ENCODE results near the gene SOAT1.
"Not testable (repeated sequence)": the region's sequence is repeated elsewhere in the genome, so short reads cannot be mapped to it uniquely, and the experiment has no call there.

The SOAT1 gene

DNA sequence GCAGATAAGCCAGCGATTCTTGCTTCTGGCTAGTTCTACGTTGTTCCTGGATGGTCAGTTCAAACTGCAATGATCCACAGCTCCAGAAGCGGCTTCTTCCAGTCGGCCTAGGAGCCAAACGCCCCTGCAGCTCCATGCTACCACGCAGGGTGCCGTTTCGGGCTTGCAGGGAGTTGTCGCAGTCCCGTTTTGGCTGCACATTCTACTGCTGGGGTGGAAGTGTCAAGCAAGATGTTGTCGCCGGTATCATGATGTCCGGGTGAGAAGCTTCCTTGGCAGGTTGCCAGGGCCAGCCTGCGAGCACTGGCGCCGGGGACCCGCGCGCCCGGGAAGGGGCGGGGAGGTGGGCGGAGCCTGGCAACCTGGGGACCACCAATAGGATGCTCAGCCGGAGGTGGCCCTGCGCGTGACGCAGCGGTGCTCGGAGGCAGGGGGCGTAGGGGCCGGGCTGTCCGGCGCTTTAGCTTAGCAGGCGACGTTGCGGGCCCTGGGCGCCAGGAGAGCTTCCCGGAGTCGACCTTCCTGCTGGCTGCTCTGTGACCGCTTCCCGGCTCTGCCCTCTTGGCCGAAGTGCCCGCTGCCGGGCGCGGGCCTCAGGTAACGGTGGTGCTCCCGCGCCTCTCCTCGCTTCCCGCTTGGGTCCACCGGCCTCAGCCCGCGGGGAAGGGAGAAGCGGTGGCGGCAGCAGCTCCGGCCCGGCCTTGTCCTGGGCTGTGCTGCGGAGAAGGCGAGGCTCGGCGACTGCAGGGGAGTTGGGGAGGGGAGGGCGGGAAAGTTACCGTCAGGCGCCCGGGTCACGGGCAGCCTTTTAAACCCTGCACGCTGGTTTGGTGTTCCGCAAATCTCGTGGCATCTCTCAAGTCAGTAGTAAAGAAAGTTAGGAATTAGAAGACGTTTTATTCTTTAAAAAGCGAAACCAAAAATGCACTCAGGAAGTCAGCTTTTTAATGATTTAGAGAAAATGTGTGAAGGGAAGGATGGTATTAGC, at the start of gene SOAT1:
Gene SOAT1, plus strand, starts transcription at position 458 of the 988 bp plus-strand sequence. CDS start 8,888 bp downstream, outside the sequence.
- peak; percentile 88 for DNase-seq

DNA sequence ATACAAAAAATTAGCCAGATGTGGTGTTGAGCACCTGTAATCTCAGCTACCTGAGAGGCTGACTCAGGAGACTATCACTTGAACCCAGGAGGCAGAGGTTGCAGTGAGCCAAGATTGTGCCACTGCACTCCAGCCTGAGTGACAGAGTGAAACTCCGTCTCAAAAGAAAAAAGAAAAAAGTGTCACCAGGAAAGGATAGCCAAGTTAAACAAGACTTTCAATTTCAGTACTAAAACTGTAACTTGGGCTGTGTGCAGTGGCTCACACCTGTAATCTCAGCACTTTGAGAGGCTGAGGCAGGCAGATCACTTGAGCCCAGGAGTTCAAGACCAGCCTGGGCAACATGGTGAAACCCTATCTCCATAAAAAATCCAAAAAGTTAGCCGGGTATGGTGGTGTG, 48.2 kb upstream of the SOAT1 start:
- not testable (repeated sequence) for DNase-seq

GRCh38 chr1:179247923-179248322, 45.7 kb upstream of the SOAT1 start:
- no peak for DNase-seq

DNA sequence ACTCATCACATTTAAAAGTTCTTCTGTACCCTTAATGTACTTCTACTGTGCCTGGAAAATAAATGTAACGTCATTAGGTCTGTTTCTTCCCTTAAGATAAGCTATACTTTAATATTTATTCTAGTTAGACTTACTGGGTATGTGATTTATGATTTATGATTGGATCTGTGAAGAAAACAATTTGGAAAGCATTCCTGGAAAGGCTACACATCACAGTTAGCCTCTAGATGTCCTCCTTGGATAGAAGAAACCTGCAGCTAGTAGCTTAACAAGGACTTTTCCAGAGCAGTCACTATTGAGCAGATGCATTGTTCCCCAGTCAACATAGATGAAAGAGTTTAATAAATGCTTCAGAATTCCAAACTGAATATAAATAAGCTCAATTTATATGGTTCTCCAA, 41.9 kb upstream of the SOAT1 start:
- DNase-seq, result no peak

DNA sequence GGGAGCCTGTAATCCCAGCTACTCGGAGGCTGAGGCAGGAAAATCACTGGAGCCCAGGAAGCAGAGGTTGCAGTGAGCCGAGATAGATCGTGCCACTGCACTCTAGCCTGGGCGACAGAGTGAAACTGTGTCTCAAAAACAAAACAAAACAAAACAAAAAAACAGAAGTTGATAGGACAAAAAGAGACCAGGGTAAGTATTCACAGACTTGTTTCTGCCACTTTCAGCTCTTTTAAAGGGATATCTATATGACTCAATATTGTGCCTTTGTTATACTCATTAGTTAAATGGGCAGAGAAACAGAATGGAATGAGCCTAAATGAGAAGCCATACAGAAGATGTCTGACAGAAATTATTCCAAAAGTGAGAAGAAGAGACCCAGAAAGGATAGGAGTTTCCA, 41.0 kb upstream of the SOAT1 start:
- no peak for DNase-seq

DNA sequence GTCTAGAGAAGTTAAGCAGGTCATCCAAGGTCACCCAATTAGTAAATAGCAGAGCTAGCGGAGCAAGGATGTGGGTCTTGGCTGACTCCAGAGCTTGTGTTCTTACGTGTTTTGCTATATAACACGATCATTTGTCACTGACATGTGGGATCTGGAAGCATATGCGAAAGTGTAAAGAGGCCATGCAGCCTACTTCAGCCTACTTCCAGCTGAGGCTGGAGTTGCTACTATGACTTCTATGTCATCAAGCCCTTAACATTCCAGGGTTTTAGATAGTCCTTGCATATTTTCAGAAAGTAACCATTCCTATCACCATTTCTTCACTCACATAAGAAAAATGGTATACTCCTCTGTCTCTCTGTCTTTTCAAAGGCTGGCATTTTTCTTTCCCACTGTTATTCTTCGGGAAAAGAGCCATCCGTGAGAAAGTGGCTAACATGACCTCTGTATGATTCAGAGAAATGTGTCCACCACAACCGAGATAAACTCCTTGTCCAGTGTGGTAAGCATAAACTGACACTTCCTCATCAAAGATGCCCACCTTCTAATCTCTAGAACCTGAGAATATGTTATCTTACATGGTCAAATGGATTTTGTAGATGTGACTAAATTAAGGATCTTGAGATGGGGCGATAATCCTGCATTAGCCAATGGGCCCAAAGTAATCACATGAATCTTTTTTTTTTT, 40.2 kb upstream of the SOAT1 start:
- no peak for DNase-seq

GRCh38 chr1:179262183-179262582, 31.4 kb upstream of the SOAT1 start:
- no peak for DNase-seq

- DNase-seq, result no peak
Measured at GRCh38 chr1:179263121-179263520, 30.5 kb upstream of the SOAT1 start.

GRCh38 chr1:179264507-179264906, 29.1 kb upstream of the SOAT1 start:
- DNase-seq, result no peak

GRCh38 chr1:179269071-179269470, 24.5 kb upstream of the SOAT1 start:
- DNase-seq, result no peak

DNA sequence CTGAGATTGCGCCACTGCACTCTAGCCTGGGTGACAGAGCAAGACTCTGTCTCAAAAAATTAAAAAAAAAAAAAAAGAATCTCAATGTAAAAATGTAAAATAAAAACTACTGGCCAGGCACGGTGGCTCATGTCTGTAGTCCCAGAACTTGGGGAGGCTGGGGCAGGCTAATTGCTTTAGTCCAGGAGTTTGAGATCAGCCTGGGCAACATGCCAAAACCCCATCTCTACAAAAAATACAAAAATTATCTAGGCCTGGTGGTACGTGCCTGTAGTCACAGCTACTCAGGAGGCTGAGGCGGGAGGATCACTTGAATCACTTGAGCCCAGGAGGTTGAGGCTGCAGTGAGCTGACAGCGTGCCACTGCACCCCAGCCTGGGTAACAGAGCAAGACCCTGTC, 19.2 kb upstream of the SOAT1 start:
- DNase-seq, result not testable (repeated sequence)

DNA sequence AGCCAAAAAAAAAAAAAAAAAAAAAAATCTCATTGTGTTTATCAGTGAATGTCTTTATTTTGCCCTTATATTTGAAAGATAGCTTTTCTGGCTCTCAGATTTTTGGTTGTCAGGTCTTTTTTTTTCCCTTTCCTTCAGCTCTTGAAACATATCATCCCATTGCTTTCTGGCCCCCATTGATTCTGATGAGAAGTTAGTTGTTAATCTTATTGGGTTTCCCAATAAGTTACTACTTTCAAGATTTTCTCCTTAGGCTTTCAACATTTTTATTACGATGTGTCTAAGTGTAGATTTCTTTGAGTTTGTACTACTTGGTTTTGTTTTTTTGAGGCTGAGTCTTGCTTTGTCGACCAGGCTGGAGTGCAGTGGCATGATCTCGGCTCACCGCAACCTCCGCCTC, 14.7 kb upstream of the SOAT1 start:
- no peak for DNase-seq

- DNase-seq, result no peak
Measured at GRCh38 chr1:179283992-179284391, 9.6 kb upstream of the SOAT1 start.

GRCh38 chr1:179287946-179288345, 5.7 kb upstream of the SOAT1 start:
- no peak for DNase-seq

- no peak for DNase-seq
Measured at GRCh38 chr1:179288977-179289376, 4.6 kb upstream of the SOAT1 start.

GRCh38 chr1:179295164-179295755, 1.7 kb downstream of the SOAT1 start:
- DNase-seq, result no peak

DNA sequence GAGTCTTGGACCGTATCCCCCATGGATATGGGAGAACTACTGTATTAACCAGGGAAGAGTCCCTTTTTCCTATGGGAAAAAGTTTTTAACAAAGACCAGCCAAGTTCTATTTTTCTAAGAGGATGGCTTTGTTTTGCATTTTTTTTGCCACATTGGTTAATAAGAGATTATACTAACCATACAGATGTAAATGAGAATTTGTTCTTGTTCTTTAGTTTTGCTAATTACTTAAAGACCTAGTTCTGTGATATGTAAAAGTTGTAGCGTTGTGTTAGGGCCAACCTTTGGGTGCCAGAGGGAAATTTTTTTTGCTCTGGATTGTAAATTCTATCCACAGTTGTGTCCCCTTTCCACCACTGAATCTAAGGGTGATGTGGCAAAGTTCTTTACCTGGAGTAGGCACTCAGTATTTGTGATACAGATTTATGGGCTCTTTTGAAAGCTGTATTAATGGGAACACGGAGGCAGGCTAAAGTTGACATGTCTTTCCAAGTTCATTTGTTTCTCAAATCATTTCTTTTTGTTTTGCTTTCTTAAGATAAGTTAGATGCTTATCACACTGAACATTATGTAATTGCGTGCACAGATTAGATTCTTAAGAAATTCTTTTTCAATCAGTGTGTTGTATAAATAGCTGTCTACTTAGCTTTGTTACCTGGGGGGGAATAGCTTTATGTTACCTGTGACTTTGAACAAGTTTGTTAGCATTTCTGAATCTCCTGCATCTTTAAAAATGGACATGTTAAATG, 2.9 kb downstream of the SOAT1 start:
- DNase-seq, result no peak

GRCh38 chr1:179297105-179297378, 3.4 kb downstream of the SOAT1 start:
- no peak for DNase-seq

DNA sequence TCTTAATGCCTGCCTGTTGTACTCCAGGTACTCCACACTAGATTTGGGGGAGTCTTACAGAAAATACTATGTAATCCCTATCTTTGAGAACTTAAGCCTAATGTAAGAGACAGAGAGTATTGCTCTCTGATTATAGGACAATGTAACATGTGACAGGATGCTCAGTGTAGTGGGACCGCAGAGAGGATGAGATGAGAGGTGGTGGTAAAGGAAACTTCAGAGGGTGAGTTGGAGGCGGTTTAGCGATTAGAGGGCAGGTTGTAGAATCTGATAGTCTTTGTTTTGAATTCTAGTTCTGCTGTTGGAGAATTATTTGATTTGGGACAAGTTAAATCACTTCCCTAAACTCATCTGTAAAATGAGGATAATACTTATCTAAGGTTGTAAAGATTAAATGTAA, 5.4 kb downstream of the SOAT1 start:
- DNase-seq, result no peak

GRCh38 chr1:179300112-179300511, 6.5 kb downstream of the SOAT1 start:
- no peak for DNase-seq

GRCh38 chr1:179302070-179302469, 8.5 kb downstream of the SOAT1 start:
- no peak for DNase-seq

DNA sequence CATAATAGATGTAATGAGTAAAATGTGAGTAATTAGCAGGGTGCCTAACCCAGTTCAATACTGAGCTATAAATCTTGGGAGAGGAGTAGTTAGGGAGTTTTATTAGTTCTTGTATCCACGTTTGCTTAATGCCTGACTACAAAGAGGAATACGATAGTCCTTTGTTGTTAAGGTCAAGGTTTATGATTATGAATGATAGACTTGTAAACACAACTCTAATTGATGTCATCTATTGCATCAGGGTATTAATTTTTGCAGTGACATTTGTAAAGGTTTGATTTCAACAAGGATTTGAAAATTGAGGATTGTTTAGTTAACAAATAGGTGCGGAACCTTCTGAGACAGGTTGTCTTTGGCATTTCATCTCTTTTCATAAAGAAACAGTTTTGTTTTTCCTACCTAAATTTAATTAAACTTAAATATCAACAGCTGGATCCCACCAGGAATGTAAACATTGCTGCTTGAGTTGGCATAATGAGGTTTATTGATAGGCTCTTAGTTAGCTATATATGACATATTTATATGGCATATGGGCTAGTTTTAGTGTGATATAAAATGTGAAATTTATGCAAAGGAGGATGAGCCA, 9.7 kb downstream of the SOAT1 start:
- no peak for DNase-seq

DNA sequence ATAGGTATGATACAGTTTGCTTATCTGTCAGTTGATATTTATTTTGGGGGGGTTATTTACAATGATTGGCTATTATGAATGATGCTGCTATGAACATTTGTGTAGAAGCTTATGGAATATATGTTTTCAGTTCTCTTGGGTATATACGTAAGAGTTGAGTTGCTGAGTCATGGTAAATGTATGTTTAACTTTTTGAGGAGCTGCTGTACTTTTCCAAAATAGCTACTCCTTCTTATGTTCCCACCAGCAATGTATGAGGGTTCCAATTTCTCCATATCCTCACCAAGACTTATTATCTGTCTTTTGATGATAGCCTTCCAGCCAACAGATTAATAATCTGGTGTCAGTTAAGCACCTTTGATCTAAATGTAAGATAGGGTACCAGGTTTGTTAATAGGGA, 11.9 kb downstream of the SOAT1 start:
- no peak for DNase-seq

Data from NCI-H510A (cell line).